ENCODE measurements around the gene SLMAP. TPM values are rescaled to one million over a fixed set of nuclear protein-coding genes. Genes with fewer than 3 reads are reported as not detected.

The SLMAP gene
- total and polyA plus RNA-seq, 2 of the 13 experiments (the other 11 are each of a cell fraction or from before 2014, with no cell fraction given): 24.0 to 48.3 TPM

GRCh38 chr3:57755741-57756527 lies at the start of gene SLMAP (continued):
- no peak; the same call in none of the 2 replicates for TF ChIP-seq ZNF33B (CRISPR knock-in tag; IDR thresholded peaks at IDR 0.05)
- TF ChIP-seq, protein P1, sequence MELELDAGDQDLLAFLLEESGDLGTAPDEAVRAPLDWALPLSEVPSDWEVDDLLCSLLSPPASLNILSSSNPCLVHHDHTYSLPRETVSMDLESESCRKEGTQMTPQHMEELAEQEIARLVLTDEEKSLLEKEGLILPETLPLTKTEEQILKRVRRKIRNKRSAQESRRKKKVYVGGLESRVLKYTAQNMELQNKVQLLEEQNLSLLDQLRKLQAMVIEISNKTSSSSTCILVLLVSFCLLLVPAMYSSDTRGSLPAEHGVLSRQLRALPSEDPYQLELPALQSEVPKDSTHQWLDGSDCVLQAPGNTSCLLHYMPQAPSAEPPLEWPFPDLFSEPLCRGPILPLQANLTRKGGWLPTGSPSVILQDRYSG (CRISPR knock-in tag; IDR thresholded peaks at IDR 0.05): no peak
- TF ChIP-seq, protein P2, sequence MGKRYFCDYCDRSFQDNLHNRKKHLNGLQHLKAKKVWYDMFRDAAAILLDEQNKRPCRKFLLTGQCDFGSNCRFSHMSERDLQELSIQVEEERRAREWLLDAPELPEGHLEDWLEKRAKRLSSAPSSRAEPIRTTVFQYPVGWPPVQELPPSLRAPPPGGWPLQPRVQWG (CRISPR knock-in tag; IDR thresholded peaks at IDR 0.05; ENCODE audit: borderline replicate concordance, low read depth): no peak
- TF ChIP-seq, protein P3, sequence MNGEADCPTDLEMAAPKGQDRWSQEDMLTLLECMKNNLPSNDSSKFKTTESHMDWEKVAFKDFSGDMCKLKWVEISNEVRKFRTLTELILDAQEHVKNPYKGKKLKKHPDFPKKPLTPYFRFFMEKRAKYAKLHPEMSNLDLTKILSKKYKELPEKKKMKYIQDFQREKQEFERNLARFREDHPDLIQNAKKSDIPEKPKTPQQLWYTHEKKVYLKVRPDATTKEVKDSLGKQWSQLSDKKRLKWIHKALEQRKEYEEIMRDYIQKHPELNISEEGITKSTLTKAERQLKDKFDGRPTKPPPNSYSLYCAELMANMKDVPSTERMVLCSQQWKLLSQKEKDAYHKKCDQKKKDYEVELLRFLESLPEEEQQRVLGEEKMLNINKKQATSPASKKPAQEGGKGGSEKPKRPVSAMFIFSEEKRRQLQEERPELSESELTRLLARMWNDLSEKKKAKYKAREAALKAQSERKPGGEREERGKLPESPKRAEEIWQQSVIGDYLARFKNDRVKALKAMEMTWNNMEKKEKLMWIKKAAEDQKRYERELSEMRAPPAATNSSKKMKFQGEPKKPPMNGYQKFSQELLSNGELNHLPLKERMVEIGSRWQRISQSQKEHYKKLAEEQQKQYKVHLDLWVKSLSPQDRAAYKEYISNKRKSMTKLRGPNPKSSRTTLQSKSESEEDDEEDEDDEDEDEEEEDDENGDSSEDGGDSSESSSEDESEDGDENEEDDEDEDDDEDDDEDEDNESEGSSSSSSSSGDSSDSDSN (CRISPR knock-in tag; IDR thresholded peaks at IDR 0.05): no peak; the same call in 1 of the 2 replicates
- no peak; the same call in 1 of the 2 replicates for TF ChIP-seq ETV6 (CRISPR knock-in tag; conservative IDR thresholded peaks at IDR 0.05)
- peak; percentile 67 for TF ChIP-seq ZBTB33 (CRISPR knock-in tag; IDR thresholded peaks at IDR 0.05)
- no peak for TF ChIP-seq ZNF263 (CRISPR knock-in tag; IDR thresholded peaks at IDR 0.05)
- TF ChIP-seq PHF8 (CRISPR knock-in tag; IDR thresholded peaks at IDR 0.05): peak; percentile 79
- no peak for TF ChIP-seq ZKSCAN5 (CRISPR knock-in tag; IDR thresholded peaks at IDR 0.05)
- no peak for TF ChIP-seq PBX3 (CRISPR knock-in tag; IDR thresholded peaks at IDR 0.05; ENCODE audit: borderline replicate concordance)
- no peak for TF ChIP-seq NFE2 (CRISPR knock-in tag; IDR thresholded peaks at IDR 0.05)
- TF ChIP-seq SSRP1 (CRISPR knock-in tag; IDR thresholded peaks at IDR 0.05): 0 out of 2 replicates have a peak, but pooled peaks have one; percentile 13
- TF ChIP-seq ZNF574 (CRISPR knock-in tag; IDR thresholded peaks at IDR 0.05): peak; percentile 94
- no peak for TF ChIP-seq ZNF354B (CRISPR knock-in tag; IDR thresholded peaks at IDR 0.05)
- TF ChIP-seq ZFYVE20 (CRISPR knock-in tag; IDR thresholded peaks at IDR 0.05; ENCODE audit: borderline replicate concordance, low read depth): no peak
- no peak for TF ChIP-seq PAWR (CRISPR knock-in tag; IDR thresholded peaks at IDR 0.05; ENCODE audit: borderline replicate concordance)
- no peak for TF ChIP-seq SMC3 (IDR thresholded peaks at IDR 0.05; ENCODE audit: low read length)
